Glutamatergic neuron (in vitro differentiated cells): ENCODE data around the gene ACSL6. TPM values are rescaled to one million over a fixed set of nuclear protein-coding genes. Genes with fewer than 3 reads are reported as not detected.

Source experiments
- DNase-seq: peaks from one replicate; pipeline ENCODE4 v3.0.0; 2022
- H3K27ac Mint-ChIP-seq: one replicate; pipeline ENCODE4 v1.8.0; 2020; ENCODE audit warnings: mild to moderate bottlenecking, mixed read lengths, inconsistent platforms; ENCODE audit not compliant: unreplicated experiment
- H3K27me3 Mint-ChIP-seq: one replicate; pipeline ENCODE4 v1.8.0; 2020; ENCODE audit warnings: mild to moderate bottlenecking, moderate library complexity, mixed read lengths, inconsistent platforms; ENCODE audit not compliant: unreplicated experiment
- H3K36me3 Mint-ChIP-seq: one replicate; pipeline ENCODE4 v1.8.0; 2020; ENCODE audit warnings: mild to moderate bottlenecking, mixed read lengths, inconsistent platforms; ENCODE audit not compliant: unreplicated experiment
- H3K4me1 Mint-ChIP-seq: one replicate; pipeline ENCODE4 v1.8.0; 2020; ENCODE audit warnings: mild to moderate bottlenecking, low read depth, mixed read lengths, inconsistent platforms; ENCODE audit not compliant: unreplicated experiment
- H3K4me3 Mint-ChIP-seq: one replicate; pipeline ENCODE4 v1.8.0; 2020; ENCODE audit warnings: mild to moderate bottlenecking, mixed read lengths, inconsistent platforms; ENCODE audit not compliant: unreplicated experiment
- H3K9me3 Mint-ChIP-seq: one replicate; pipeline ENCODE4 v1.8.0; 2020; ENCODE audit warnings: mild to moderate bottlenecking, moderate library complexity, mixed read lengths, inconsistent platforms; ENCODE audit not compliant: unreplicated experiment
- total RNA-seq: library from RNA; stranded (reverse); fragmentation: NEBNext Ultra II Directional; extraction: Animal tissue kit (Norgen Biotek cat#: 25700); gene quantifications from one replicate; pipeline ENCODE4 v1.2.1, GENCODE V29; 2021; ENCODE audit not compliant: unreplicated experiment
- TF ChIP-seq, protein P1 (sequence below): fragments of 200-600 bp; sonication (generic); IDR thresholded peaks from one replicate; pipeline ENCODE4 v1.5.0; 2021; ENCODE audit not compliant: partially characterized antibody, unreplicated experiment

ACSL6 gene
- total RNA-seq, 1 donor from 2014 or later: 8.1 TPM

DNA sequence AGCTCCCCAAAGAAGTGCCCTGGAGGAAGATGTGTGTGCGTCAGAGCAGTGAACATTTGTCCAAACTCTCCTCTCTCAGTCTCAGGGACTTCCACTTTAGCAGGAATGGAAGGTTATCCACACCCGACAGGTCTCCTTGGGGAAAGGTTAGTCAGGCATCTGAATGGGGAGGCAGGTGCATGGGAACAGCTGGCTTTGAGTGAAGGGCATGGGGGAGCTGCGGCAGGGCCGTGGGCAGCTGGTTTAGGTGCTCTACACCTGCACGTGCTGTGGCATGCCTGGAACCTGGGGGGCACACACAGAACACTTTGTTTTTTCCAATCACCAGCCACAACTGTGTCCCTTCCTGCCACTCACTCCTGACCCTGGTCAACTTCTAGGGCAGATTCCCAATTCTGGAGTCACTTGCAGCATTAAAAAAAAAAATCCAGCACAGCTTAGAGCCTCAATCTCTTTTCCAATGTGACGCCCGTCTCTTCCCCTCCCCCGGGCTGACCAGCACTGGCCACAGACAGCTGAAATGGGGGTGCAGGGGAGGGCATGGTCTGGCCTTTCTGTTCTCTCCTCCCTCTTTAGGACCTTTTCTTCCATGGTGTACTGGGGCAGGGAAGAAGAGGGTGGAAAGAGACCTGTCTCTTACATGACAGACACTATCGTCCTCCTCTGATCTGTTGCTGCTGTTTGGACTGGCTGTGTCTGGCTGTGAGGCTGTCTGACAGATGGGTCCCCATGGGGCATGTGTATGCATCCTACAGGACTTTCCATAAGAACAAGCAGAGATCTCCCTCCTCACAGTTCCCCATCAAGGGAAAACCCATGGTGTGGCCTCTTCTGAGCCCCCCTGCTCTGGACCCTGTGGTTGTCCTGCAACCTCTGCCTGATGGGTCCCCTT, 39.4 kb upstream of the ACSL6 start:
- H3K4me3 Mint-ChIP-seq: peak overlapping the region; percentile 45
- H3K4me1 Mint-ChIP-seq: peaks cover 12% of the 10 kb centered on the region
- H3K36me3 Mint-ChIP-seq: no peaks in the 10 kb centered on the region
- DNase-seq: peak; percentile 34
- H3K9me3 Mint-ChIP-seq: no peaks in the 10 kb centered on the region
- H3K27me3 Mint-ChIP-seq: peaks cover 11% of the 10 kb centered on the region
- peak overlapping the region; percentile 33 for H3K27ac Mint-ChIP-seq
- TF ChIP-seq, protein P1, sequence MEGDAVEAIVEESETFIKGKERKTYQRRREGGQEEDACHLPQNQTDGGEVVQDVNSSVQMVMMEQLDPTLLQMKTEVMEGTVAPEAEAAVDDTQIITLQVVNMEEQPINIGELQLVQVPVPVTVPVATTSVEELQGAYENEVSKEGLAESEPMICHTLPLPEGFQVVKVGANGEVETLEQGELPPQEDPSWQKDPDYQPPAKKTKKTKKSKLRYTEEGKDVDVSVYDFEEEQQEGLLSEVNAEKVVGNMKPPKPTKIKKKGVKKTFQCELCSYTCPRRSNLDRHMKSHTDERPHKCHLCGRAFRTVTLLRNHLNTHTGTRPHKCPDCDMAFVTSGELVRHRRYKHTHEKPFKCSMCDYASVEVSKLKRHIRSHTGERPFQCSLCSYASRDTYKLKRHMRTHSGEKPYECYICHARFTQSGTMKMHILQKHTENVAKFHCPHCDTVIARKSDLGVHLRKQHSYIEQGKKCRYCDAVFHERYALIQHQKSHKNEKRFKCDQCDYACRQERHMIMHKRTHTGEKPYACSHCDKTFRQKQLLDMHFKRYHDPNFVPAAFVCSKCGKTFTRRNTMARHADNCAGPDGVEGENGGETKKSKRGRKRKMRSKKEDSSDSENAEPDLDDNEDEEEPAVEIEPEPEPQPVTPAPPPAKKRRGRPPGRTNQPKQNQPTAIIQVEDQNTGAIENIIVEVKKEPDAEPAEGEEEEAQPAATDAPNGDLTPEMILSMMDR: no peak

DNA sequence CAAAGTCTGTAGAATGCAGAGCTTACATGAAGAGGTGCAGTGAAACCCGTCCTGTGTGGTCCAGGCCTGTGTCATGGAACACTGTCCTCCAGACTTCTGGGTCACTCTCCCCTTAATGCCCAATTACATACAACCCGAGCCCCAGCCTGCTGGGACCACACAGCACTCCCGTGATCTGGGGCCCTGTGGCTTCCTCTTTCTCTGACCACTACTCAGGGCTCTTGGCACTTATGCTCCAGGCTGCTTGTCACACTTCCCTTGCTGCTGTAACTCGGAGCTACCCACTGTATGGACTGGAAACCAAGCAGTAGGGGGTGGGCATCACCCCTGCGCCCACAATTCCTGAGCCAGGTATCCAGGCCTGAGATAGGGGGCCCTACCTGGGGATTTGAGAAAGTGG, 38.7 kb upstream of the ACSL6 start:
- TF ChIP-seq, protein P1: no peak
- H3K9me3 Mint-ChIP-seq: no peaks in the 10 kb centered on the region
- H3K4me3 Mint-ChIP-seq: no peak overlapping the region
- peaks cover 11% of the 10 kb centered on the region for H3K27me3 Mint-ChIP-seq
- H3K36me3 Mint-ChIP-seq: no peaks in the 10 kb centered on the region
- H3K27ac Mint-ChIP-seq: no peak overlapping the region
- peaks cover 12% of the 10 kb centered on the region for H3K4me1 Mint-ChIP-seq
- peak; percentile 8 for DNase-seq

DNA sequence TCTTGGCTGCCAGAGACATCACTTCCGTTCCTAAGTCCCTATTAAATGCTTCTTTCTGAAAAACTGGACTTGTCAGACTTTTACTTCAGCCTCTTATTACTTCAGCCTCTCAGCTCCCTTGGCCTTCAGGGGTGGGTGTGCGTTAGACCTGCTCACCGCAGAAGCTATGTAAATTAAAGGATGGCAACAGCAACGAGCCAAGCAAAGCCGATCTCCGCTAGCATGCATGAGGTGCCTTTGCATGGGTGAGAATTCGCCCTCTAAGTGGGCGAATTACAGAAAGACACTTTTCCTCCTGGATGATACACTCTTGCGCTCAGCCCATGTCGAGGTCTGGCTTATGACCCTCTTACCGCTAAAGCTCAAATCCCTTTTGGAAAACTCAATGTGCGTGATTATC, 38.1 kb upstream of the ACSL6 start:
- H3K27ac Mint-ChIP-seq: no peak overlapping the region
- TF ChIP-seq, protein P1: no peak
- H3K4me1 Mint-ChIP-seq: peaks cover 12% of the 10 kb centered on the region
- H3K36me3 Mint-ChIP-seq: no peaks in the 10 kb centered on the region
- peaks cover 11% of the 10 kb centered on the region for H3K27me3 Mint-ChIP-seq
- H3K4me3 Mint-ChIP-seq: no peak overlapping the region
- H3K9me3 Mint-ChIP-seq: no peaks in the 10 kb centered on the region
- peak; percentile 2 for DNase-seq

DNA sequence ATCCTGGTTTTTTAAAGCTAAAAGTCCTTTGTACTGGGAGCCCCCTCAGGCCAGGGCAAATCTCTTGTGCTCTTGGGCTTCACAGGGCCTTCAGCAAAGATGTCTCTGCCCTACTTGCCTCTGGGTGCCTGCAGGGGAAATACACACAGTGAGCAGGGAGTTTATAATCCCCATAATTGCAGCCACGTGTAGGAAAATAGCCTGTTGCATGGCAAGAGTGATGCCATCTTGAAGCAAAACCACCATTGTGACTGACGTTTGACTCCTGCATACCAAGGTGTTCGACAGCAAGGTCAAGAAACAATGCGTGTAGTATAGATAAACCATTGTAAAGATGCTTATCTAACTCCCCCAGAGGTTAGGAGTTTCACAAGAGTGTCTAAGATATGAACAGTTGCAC, 37.6 kb upstream of the ACSL6 start:
- no peaks in the 10 kb centered on the region for H3K9me3 Mint-ChIP-seq
- peak; percentile 1 for DNase-seq
- peaks cover 11% of the 10 kb centered on the region for H3K27me3 Mint-ChIP-seq
- H3K36me3 Mint-ChIP-seq: no peaks in the 10 kb centered on the region
- H3K4me3 Mint-ChIP-seq: no peak overlapping the region
- no peak overlapping the region for H3K27ac Mint-ChIP-seq
- H3K4me1 Mint-ChIP-seq: peaks cover 12% of the 10 kb centered on the region
- TF ChIP-seq, protein P1: no peak

DNA sequence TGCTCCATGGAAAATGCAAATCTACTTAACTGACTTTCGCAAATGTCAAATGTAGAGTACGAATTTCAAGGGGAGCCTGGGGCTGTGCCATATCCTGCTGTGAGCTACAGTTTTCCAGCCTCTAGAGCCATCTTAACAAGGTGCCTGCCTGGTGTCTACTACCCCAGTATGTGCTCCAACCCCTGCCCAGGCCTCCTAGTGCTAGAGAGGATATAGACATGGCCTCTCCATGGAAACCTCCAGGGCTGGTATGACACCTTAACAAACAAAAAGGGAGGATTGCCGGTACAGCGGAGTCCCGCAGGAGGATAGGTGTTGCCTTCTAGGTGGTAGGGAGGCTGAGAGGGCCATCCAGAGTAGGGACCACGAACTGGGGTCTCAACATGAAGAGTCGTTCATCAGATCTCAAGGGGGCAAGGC, 35.4 kb upstream of the ACSL6 start:
- DNase-seq: peak; percentile 2
- TF ChIP-seq, protein P1: no peak

More for the DNA sequence above, 35.4 kb upstream of the ACSL6 start:
- no peaks in the 10 kb centered on the region for H3K36me3 Mint-ChIP-seq
- H3K27me3 Mint-ChIP-seq: peaks cover 7% of the 10 kb centered on the region
- H3K9me3 Mint-ChIP-seq: no peaks in the 10 kb centered on the region
- H3K27ac Mint-ChIP-seq: no peak overlapping the region
- H3K4me3 Mint-ChIP-seq: no peak overlapping the region
- peaks cover 12% of the 10 kb centered on the region for H3K4me1 Mint-ChIP-seq
